DND-41 (cell line): ENCODE results near the gene FAM227B.

Source experiments
- CTCF ChIP-seq: IDR thresholded peaks from 2 replicates; pipeline ENCODE4 v1.5.1; 2012; ENCODE audit warnings: borderline replicate concordance, low read length, moderate library complexity, mild to moderate bottlenecking; ENCODE audit not compliant: poor library complexity, severe bottlenecking; ENCODE audit errors: extremely low read depth
- EZH2 ChIP-seq: IDR thresholded peaks from 3 replicates; pipeline ENCODE4 v1.6.1; 2012; ENCODE audit warnings: borderline replicate concordance, low read depth, mild to moderate bottlenecking, moderate library complexity, low read length, inconsistent platforms; ENCODE audit not compliant: severe bottlenecking

DNA sequence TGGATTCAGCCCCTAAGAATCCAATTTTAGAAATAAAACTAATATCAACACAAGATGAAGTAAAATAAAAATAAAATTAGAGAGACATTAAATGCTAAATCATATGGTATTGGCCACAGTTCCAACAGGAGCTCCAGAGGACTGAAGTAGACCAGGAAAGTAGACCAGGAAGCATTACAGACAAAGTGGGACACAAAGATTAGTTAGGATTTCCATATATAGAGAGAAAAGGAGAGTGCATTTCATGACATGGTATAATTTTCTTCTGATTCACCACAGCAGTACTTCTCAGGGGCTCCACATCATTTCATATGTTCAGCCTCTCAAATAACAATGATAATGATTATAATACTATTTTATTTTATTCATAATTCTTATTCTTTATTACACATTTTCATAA lies 179.3 kb downstream of the FAM227B start:
- TF ChIP-seq EZH2 (no peak), CTCF (no peak)
